Gastrocnemius medialis (tissue), 4 donors: Measurements from ENCODE around the gene OSM.

Experiments
- CTCF ChIP-seq, 5 experiments: fragments of 450-650 bp in 3 of 5; fragments of 200-600 bp in 2 of 5; sonication (generic) in 2 of 5; IDR thresholded peaks in 4 of 5; conservative IDR thresholded peaks in 1 of 5; 1 replicate in 4 of 5; 2 replicates in 1 of 5; pipeline ENCODE4 v1.5.1; 2016 to 2019; ENCODE audit warnings: antibody characterized with exemption in 5 of 5, mild to moderate bottlenecking in 3 of 5, moderate library complexity in 3 of 5
- POLR2A ChIP-seq, 2 donors: fragments of 450-650 bp; IDR thresholded peaks; one replicate each; pipeline ENCODE4 v1.6.1; 2017; ENCODE audit warnings: antibody characterized with exemption in 2 of 2, mild to moderate bottlenecking in 2 of 2, moderate library complexity in 2 of 2

DNA sequence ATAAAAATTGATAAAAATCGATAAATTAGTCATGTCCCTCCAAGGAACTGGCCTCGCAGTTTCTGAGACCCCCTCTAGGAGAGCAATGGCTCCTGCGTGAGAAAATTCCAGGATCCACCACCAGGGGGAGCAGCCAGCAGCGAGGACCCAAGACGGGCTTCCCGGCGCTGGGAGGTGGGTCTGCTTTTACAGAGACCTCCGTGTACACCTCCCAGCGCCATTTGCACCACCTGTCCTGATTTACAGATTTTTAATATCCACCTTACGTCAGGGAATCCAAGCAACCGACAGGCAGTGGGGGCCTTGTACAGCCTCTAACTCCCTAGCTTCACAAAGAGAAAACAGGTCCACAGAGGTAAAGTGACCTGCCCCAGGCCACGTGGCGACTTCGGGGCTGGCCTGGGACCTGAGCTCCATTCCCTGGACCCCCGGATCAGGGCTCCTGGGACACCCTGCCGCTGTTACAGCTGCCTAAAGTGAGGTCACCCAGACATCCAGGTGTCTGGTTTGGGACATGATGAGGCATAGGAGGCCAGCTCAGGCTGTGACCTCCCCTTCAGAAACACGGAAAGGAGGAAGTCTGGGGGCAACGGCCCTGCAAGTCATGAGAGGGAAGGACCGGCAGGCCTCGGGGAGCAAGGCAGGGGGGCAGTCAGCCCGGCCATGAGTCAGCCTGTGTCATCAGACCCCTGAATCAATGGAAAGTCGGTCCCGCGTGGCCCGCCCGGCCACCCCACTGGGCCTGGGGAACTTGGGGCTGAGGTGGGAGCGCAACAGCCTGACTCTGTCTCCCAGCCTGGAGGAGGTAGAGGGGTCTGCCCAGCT is 3.5 kb downstream of the OSM start:
- TF ChIP-seq POLR2A (IDR thresholded peaks at IDR 0.05): no peak
- TF ChIP-seq CTCF (IDR thresholded peaks at IDR 0.05 in 4 of 5, conservative IDR thresholded peaks at IDR 0.05 in 1 of 5): peak; percentile 92 to 97 (median 95)
